ENCODE measurements around the gene CREB3L1.

The CREB3L1 gene

DNA sequence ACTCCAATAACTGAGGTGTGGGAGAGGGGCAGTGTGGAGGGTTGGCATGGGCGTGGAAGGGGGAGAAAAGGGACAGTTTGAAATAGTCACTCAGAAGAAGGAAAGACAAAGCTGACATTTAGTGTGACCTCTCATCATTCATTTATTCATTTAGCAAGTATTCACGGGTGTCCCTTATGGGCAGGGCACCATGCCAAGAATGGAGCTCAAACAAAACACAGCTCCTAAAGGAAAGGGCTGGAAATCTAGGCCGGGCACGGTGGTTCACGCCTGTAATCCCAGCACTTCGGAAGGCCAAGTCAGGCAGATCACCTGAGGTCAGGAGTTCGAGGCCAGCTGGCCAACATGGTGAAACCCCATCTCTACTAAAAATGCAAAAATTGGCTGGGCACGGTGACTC, 50.4 kb downstream of the CREB3L1 start:
- no peak overlapping the region for H3K4me2 ChIP-seq (ENCODE audit: low read depth, low read length, poor library complexity, severe bottlenecking)
- peaks cover 8% of the 10 kb centered on the region for H3F3A ChIP-seq (ENCODE audit: low read depth)
- peaks cover 6% of the 10 kb centered on the region for H3K27me3 ChIP-seq (ENCODE audit: insufficient read depth, low read length, poor library complexity, severe bottlenecking)
- TF ChIP-seq, protein P1, sequence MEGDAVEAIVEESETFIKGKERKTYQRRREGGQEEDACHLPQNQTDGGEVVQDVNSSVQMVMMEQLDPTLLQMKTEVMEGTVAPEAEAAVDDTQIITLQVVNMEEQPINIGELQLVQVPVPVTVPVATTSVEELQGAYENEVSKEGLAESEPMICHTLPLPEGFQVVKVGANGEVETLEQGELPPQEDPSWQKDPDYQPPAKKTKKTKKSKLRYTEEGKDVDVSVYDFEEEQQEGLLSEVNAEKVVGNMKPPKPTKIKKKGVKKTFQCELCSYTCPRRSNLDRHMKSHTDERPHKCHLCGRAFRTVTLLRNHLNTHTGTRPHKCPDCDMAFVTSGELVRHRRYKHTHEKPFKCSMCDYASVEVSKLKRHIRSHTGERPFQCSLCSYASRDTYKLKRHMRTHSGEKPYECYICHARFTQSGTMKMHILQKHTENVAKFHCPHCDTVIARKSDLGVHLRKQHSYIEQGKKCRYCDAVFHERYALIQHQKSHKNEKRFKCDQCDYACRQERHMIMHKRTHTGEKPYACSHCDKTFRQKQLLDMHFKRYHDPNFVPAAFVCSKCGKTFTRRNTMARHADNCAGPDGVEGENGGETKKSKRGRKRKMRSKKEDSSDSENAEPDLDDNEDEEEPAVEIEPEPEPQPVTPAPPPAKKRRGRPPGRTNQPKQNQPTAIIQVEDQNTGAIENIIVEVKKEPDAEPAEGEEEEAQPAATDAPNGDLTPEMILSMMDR (conservative IDR thresholded peaks at IDR 0.05; ENCODE audit: low read length) = no peak
- no peak for TF ChIP-seq EZH2phosphoT487 (IDR thresholded peaks at IDR 0.05; ENCODE audit: borderline replicate concordance)
- H3K36me3 ChIP-seq (ENCODE audit: insufficient read depth, low read length) = no peaks in the 10 kb centered on the region
- no peaks in the 10 kb centered on the region for H3K79me2 ChIP-seq (ENCODE audit: insufficient read depth, low read length)
- no peaks in the 10 kb centered on the region for H3K9me2 ChIP-seq (replicated peaks; ENCODE audit: low read depth, low read length)
- H3K9ac ChIP-seq (ENCODE audit: low read depth, low read length, poor library complexity, severe bottlenecking) = no peak overlapping the region
- H3K4me1 ChIP-seq (ENCODE audit: insufficient read depth, low read length, poor library complexity, severe bottlenecking) = peaks cover 46% of the 10 kb centered on the region
- no peak overlapping the region for H2AFZ ChIP-seq (ENCODE audit: low read length)
- H3K9me3 ChIP-seq (ENCODE audit: insufficient read depth, low read depth, low read length) = no peaks in the 10 kb centered on the region
- no peaks in the 10 kb centered on the region for H4K20me1 ChIP-seq (ENCODE audit: insufficient read depth, low read length, poor library complexity, severe bottlenecking)
- no peak overlapping the region for H3K4me3 ChIP-seq (ENCODE audit: low read length, poor library complexity, severe bottlenecking)

DNA sequence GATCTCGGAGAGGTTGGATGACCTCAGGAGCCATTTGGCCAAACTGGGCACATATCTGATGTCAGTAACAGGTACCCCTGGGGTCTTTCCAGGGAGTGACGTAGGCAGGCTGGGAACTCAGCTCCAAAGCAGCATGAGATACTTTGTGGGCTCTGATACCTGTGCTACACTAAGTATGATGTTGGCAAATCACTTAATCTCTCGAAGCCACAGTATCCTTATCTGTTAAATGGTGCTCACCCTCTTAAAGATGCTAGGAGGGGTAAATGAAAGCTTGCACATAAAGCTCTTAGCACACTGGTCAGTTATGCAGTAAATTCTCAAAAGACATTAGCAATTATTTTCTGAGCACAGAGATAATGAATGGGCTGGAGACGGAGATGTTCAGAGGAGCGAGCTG, 52.7 kb downstream of the CREB3L1 start:
- Histone ChIP-seq H3K4me1 (ENCODE audit: insufficient read depth, low read length, poor library complexity, severe bottlenecking) (peaks cover 40% of the 10 kb centered on the region), H3K9ac (ENCODE audit: low read depth, low read length, poor library complexity, severe bottlenecking) (peak overlapping the region; percentile 66), H4K20me1 (ENCODE audit: insufficient read depth, low read length, poor library complexity, severe bottlenecking) (no peaks in the 10 kb centered on the region), H3K79me2 (ENCODE audit: insufficient read depth, low read length) (no peaks in the 10 kb centered on the region), H3K9me3 (ENCODE audit: insufficient read depth, low read depth, low read length) (no peaks in the 10 kb centered on the region), H2AFZ (ENCODE audit: low read length) (no peak overlapping the region; the same call in 1 of the 2 replicates), H3K9me2 (replicated peaks; ENCODE audit: low read depth, low read length) (no peaks in the 10 kb centered on the region), H3F3A (ENCODE audit: low read depth) (peaks cover 8% of the 10 kb centered on the region), H3K27me3 (ENCODE audit: insufficient read depth, low read length, poor library complexity, severe bottlenecking) (peaks cover 14% of the 10 kb centered on the region), H3K4me3 (ENCODE audit: low read length, poor library complexity, severe bottlenecking) (peak overlapping the region; percentile 68), H3K4me2 (ENCODE audit: low read depth, low read length, poor library complexity, severe bottlenecking) (peak overlapping the region; percentile 92), H3K36me3 (ENCODE audit: insufficient read depth, low read length) (no peaks in the 10 kb centered on the region)
- no peak for TF ChIP-seq EZH2phosphoT487 (IDR thresholded peaks at IDR 0.05; ENCODE audit: borderline replicate concordance)
- TF ChIP-seq, protein P1 (conservative IDR thresholded peaks at IDR 0.05; ENCODE audit: low read length) = no peak

GRCh38 chr11:46330563-46331281, 53.3 kb downstream of the CREB3L1 start:
- Histone ChIP-seq H3K4me2 (ENCODE audit: low read depth, low read length, poor library complexity, severe bottlenecking) (peak overlapping the region; percentile 92), H4K20me1 (ENCODE audit: insufficient read depth, low read length, poor library complexity, severe bottlenecking) (no peaks in the 10 kb centered on the region), H3K27me3 (ENCODE audit: insufficient read depth, low read length, poor library complexity, severe bottlenecking) (peaks cover 14% of the 10 kb centered on the region), H3K4me3 (ENCODE audit: low read length, poor library complexity, severe bottlenecking) (peak overlapping the region; percentile 68), H3F3A (ENCODE audit: low read depth) (peaks cover 8% of the 10 kb centered on the region), H3K4me1 (ENCODE audit: insufficient read depth, low read length, poor library complexity, severe bottlenecking) (peaks cover 40% of the 10 kb centered on the region), H3K36me3 (ENCODE audit: insufficient read depth, low read length) (no peaks in the 10 kb centered on the region), H3K79me2 (ENCODE audit: insufficient read depth, low read length) (no peaks in the 10 kb centered on the region), H3K9ac (ENCODE audit: low read depth, low read length, poor library complexity, severe bottlenecking) (peak overlapping the region; percentile 66), H3K9me3 (ENCODE audit: insufficient read depth, low read depth, low read length) (no peaks in the 10 kb centered on the region), H2AFZ (ENCODE audit: low read length) (no peak overlapping the region; the same call in 1 of the 2 replicates), H3K9me2 (replicated peaks; ENCODE audit: low read depth, low read length) (no peaks in the 10 kb centered on the region)
- TF ChIP-seq, protein P1 (conservative IDR thresholded peaks at IDR 0.05; ENCODE audit: low read length) = no peak
- TF ChIP-seq EZH2phosphoT487 (IDR thresholded peaks at IDR 0.05; ENCODE audit: borderline replicate concordance) = no peak

Data from Loucy (cell line).